GM12878 (cell line): ENCODE measurements around the gene SPATS1.

Source experiments
- BHLHE40 ChIP-seq, 2 experiments: fragments of 450-650 bp in 1 of 2; IDR thresholded peaks; 2 replicates each; pipeline ENCODE4 v1.6.1; 2011 to 2017; ENCODE audit warnings: low read depth in 2 of 2, borderline replicate concordance in 1 of 2, improper control_type of control experiment in 1 of 2, low read length in 1 of 2, mild to moderate bottlenecking in 1 of 2
- CBFB ChIP-seq: IDR thresholded peaks from 2 replicates; pipeline ENCODE4 v1.6.1; 2016; ENCODE audit warnings: antibody characterized with exemption, low read depth
- CREB1 ChIP-seq: IDR thresholded peaks from 2 replicates; pipeline ENCODE4 v1.6.1; 2012; ENCODE audit warnings: low read depth, mild to moderate bottlenecking, inconsistent platforms
- FOXK2 ChIP-seq: fragments of 450-650 bp; IDR thresholded peaks from 2 replicates; pipeline ENCODE4 v1.6.1; 2017; ENCODE audit warnings: mild to moderate bottlenecking, moderate library complexity
- GABPA ChIP-seq: IDR thresholded peaks from 2 replicates; pipeline ENCODE4 v1.6.1; 2014; ENCODE audit warnings: antibody characterized with exemption, low read depth, mild to moderate bottlenecking, inconsistent platforms
- RAD21 ChIP-seq: IDR thresholded peaks from 2 replicates; pipeline ENCODE4 v1.6.1; 2011; ENCODE audit warnings: mild to moderate bottlenecking, low read depth, low read length, moderate library complexity; ENCODE audit not compliant: insufficient read depth
- TAF1 ChIP-seq: IDR thresholded peaks from 2 replicates; pipeline ENCODE4 v1.6.1; 2011; ENCODE audit warnings: mild to moderate bottlenecking, low read depth, low read length, borderline replicate concordance
- ZBTB33 ChIP-seq: fragments of 450-650 bp; IDR thresholded peaks from 2 replicates; pipeline ENCODE4 v1.6.1; 2017; ENCODE audit warnings: mild to moderate bottlenecking
- TF ChIP-seq, protein P1 (sequence below), 3 experiments: IDR thresholded peaks in 2 of 3; conservative IDR thresholded peaks in 1 of 3; 2 replicates each; pipeline ENCODE4 v1.5.1; 2011; ENCODE audit warnings: low read depth in 3 of 3, low read length in 3 of 3, mild to moderate bottlenecking in 3 of 3, control low read depth in 2 of 3, moderate library complexity in 2 of 3, inconsistent platforms in 1 of 3, mixed read lengths in 1 of 3; ENCODE audit not compliant: control insufficient read depth in 2 of 3, insufficient read depth in 1 of 3; ENCODE audit errors: extremely low read depth in 1 of 3

GRCh38 chr6:44387346-44388134 is 45.1 kb downstream of the SPATS1 start, which contains the start of gene CDC5L:
- peak; percentile 61 for TF ChIP-seq TAF1
- no peak for TF ChIP-seq GABPA
- 0 out of 2 replicates have a peak, but pooled peaks have one; percentile 9 for TF ChIP-seq ZBTB33
- TF ChIP-seq, protein P1, sequence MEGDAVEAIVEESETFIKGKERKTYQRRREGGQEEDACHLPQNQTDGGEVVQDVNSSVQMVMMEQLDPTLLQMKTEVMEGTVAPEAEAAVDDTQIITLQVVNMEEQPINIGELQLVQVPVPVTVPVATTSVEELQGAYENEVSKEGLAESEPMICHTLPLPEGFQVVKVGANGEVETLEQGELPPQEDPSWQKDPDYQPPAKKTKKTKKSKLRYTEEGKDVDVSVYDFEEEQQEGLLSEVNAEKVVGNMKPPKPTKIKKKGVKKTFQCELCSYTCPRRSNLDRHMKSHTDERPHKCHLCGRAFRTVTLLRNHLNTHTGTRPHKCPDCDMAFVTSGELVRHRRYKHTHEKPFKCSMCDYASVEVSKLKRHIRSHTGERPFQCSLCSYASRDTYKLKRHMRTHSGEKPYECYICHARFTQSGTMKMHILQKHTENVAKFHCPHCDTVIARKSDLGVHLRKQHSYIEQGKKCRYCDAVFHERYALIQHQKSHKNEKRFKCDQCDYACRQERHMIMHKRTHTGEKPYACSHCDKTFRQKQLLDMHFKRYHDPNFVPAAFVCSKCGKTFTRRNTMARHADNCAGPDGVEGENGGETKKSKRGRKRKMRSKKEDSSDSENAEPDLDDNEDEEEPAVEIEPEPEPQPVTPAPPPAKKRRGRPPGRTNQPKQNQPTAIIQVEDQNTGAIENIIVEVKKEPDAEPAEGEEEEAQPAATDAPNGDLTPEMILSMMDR (IDR thresholded peaks at IDR 0.05 in 2 of 3, conservative IDR thresholded peaks at IDR 0.05 in 1 of 3; ENCODE audit: control insufficient read depth in 2 of 3, extremely low read depth in 1 of 3, insufficient read depth in 1 of 3, low read depth in 3 of 3, low read length in 3 of 3) = no peak
- TF ChIP-seq BHLHE40 (IDR thresholded peaks at IDR 0.05; ENCODE audit: borderline replicate concordance in 1 of 2, low read depth in 2 of 2, low read length in 1 of 2) = peak; percentile 19 to 56; a peak in 2 of 4 replicates
- TF ChIP-seq RAD21 = no peak
- TF ChIP-seq CREB1 = peak; percentile 97
- TF ChIP-seq FOXK2 = no peak
- TF ChIP-seq CBFB = peak; percentile 99
